ENCODE measurements around the gene PSMB2.

DNA sequence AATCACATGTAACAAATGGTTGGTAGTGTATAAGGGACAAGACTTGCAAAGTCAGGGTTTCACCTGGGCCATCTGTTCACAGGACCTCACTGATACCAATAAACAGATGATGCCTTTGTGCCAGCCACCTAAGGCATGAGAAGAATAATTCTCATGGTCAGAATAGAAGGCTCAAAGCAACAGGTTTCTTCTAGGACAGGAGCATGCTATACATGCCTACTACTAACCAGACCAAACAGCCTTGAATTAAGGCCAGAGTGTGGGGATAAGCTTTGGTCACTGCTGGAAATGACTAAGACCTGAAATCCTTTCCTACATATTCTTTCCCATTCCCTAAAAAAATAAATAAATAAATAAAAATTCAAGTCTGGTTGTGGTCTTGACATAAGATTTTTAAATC lies 17.5 kb downstream of the PSMB2 start:
- TF ChIP-seq POLR2AphosphoS5 (IDR thresholded peaks at IDR 0.05; ENCODE audit: low read depth, low read length) (no peak), POLR2A (IDR thresholded peaks at IDR 0.05; ENCODE audit: control extremely low read depth in 1 of 2, low read depth in 2 of 2, low read length in 2 of 2) (no peak), EP300 (IDR thresholded peaks at IDR 0.05; ENCODE audit: borderline replicate concordance in 1 of 2, low read depth in 2 of 2, low read length in 2 of 2) (no peak), SIN3A (conservative IDR thresholded peaks at IDR 0.05 in 1 of 2, IDR thresholded peaks at IDR 0.05 in 1 of 2; ENCODE audit: low read depth in 1 of 2, low read length in 2 of 2) (no peak)

Data from H1 (cell line).